Mucosa of rectum (tissue), 2 donors: ENCODE results near the gene RPGR.

ENCODE experiments used
- H3K27ac ChIP-seq, 2 donors: one replicate each; pipeline ENCODE4 v1.7.0; 2013; ENCODE audit warnings: inconsistent platforms in 2 of 2, low read depth in 2 of 2, low read length in 2 of 2
- H3K27me3 ChIP-seq, 2 donors: one replicate each; pipeline ENCODE4 v1.7.0; 2013; ENCODE audit warnings: low read length in 2 of 2; ENCODE audit not compliant: control insufficient read depth in 2 of 2, insufficient read depth in 2 of 2
- H3K36me3 ChIP-seq, 2 donors: one replicate each; pipeline ENCODE4 v1.7.0; 2013; ENCODE audit warnings: low read length in 2 of 2; ENCODE audit not compliant: control insufficient read depth in 2 of 2, insufficient read depth in 2 of 2
- H3K4me1 ChIP-seq, 2 donors: one replicate each; pipeline ENCODE4 v1.7.0; 2013; ENCODE audit warnings: low read length in 2 of 2, mild to moderate bottlenecking in 1 of 2; ENCODE audit not compliant: control insufficient read depth in 2 of 2, insufficient read depth in 2 of 2
- H3K4me3 ChIP-seq, 2 donors: one replicate each; pipeline ENCODE4 v1.7.0; 2013; ENCODE audit warnings: low read length in 2 of 2
- H3K9ac ChIP-seq, 2 donors: one replicate each; pipeline ENCODE4 v1.7.0; 2013; ENCODE audit warnings: low read length in 2 of 2, low read depth in 1 of 2, mild to moderate bottlenecking in 1 of 2
- H3K9me3 ChIP-seq, 2 donors: one replicate each; pipeline ENCODE4 v1.7.0; 2013; ENCODE audit warnings: low read length in 2 of 2; ENCODE audit not compliant: control insufficient read depth in 2 of 2
- donor health status: healthy.
- donor health status: Normal muscosa, but diverticular disease.

RPGR gene

DNA sequence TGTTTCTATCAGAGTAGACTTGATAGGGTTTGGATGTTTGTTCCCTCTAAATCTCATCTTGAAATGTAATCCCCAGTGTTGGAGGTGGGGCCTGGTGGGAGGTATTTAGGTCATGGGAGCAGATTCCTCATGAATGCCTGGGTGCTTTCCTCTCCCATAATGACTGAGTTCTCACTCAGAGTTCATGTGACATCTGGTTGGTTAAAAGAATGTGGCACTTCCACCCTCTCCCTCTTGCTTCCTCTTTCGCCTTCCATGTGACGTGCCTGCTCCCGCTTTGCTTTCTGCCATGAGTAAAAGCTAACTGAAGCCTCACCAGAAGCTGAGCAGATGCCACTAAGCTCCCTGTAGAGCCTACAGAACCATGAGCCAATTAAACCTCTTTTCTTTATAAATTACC lies 59.3 kb downstream of the RPGR start:
- Histone ChIP-seq H3K4me3 (no peak overlapping the region), H3K4me1 (no peaks in the 10 kb centered on the region), H3K9me3 (no peaks in the 10 kb centered on the region), H3K27ac (no peak overlapping the region), H3K9ac (no peak overlapping the region), H3K36me3 (no peaks in the 10 kb centered on the region), H3K27me3 (peaks cover 0 to 4% of the 10 kb centered on the region in 2 donors)

DNA sequence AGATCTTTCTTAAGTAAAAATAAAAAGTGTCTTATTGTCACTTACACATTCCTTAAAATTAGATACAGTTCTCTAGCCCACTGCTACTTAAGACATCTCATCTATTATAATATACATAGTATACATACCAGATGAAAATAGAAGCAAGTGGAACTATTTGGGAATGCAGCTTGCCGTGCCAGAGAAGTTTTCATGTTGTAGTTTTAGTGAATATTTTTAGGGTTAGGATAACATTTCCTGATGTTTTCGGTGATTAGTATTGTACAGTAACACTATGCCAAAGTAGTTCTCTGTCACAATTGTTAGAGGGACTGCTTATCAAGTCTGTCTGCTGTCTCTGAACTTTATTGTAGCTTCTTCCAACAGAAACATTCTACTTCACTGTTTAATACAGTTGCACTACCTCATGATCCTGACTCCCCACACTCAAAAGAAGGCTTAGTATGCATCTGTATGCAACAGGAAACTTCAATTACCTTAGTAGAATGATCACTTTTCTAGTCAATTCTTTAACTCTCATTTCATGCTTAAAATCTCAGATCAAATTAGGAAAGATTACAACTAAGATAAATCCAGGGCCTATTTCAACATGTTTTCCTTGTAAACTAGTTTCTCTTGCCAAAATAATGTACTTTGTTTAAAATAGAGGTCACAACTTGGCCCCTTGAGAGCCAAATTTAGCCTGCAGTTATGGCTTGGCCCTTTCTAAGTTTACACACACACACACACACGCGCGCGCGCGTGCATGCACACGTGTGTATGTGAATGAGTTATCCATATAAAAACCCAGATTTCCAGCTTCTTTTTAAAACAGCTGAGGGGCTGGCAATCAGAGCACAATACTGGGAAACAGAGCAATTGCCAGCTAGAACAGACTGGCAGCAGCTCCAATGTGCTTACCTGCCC lies 64.3 kb downstream of the RPGR start:
- Histone ChIP-seq H3K4me3 (no peak overlapping the region), H3K9me3 (no peaks in the 10 kb centered on the region), H3K27me3 (peaks cover 0 to 4% of the 10 kb centered on the region in 2 donors), H3K4me1 (no peaks in the 10 kb centered on the region), H3K36me3 (no peaks in the 10 kb centered on the region), H3K9ac (no peak overlapping the region), H3K27ac (no peak overlapping the region)

DNA sequence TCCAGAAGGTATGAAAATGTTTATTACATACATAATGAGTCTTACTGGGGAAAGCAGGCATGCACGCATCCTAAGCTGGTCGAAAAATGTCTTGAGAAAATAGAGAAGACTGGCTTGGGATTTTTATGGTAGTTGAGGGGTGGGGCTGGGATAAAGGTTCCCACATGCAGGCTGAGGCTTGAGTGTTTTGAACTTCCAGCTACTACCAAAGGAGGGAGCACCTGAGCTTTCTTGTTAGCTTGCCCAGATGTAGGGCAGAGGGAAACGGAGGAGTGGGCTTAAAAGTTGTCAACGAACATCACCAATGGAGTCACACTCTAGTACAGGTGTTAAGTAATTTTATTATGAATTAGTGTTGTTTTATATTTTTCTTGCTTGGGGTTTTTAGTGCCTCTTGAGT lies 67.1 kb downstream of the RPGR start:
- H3K27ac ChIP-seq: no peak overlapping the region
- no peaks in the 10 kb centered on the region for H3K36me3 ChIP-seq
- H3K9me3 ChIP-seq: no peaks in the 10 kb centered on the region
- H3K4me1 ChIP-seq: no peaks in the 10 kb centered on the region
- peaks cover 4 to 5% of the 10 kb centered on the region in 2 donors for H3K27me3 ChIP-seq
- H3K9ac ChIP-seq: no peak overlapping the region
- H3K4me3 ChIP-seq: no peak overlapping the region

DNA sequence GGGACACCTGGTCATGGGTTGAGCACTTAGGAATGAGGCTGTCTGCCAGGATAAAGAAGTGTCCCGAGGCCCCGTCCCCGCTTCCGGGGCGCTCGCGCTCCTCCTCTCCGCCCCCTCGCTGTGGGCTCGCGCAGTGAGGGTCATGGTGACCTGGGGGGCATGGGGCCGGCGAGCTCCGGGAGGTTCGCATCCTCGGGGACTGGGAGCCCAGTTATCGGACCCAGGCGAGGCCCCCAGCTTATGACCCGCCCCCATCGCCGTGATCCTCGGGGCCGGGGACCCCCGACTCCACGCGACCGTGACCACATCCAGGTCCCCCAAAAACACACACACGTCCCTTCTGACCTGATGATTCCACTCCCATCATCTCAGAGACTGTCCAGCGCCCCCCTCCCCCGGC lies 71.3 kb downstream of the RPGR start:
- Histone ChIP-seq H3K9me3 (no peaks in the 10 kb centered on the region), H3K27ac (no peak overlapping the region), H3K36me3 (no peaks in the 10 kb centered on the region), H3K4me1 (no peaks in the 10 kb centered on the region), H3K4me3 (no peak overlapping the region), H3K27me3 (peaks cover 4 to 5% of the 10 kb centered on the region in 2 donors), H3K9ac (no peak overlapping the region)

DNA sequence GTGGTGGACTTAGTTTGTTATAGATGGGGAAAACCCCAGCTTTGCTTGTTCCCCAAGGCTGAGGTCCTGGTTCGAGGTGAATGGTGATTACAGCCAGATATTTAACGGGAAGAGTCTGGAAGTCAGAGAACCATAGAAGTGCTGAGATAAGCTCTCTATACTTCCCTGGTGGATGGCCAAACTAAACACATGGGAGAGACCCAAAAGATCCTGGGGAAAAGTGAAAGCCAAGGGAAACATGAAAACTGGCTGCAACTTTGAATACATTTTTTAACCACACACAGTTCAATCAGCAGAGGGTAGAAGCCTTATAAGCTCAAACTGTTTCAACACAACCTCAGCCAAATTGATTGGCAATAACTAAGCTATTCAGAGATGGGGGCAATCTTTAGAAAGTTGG lies 77.3 kb downstream of the RPGR start:
- Histone ChIP-seq H3K9ac (no peak overlapping the region), H3K4me3 (no peak overlapping the region), H3K9me3 (no peaks in the 10 kb centered on the region), H3K27ac (no peak overlapping the region), H3K27me3 (peaks cover 4 to 6% of the 10 kb centered on the region in 2 donors), H3K36me3 (no peaks in the 10 kb centered on the region), H3K4me1 (no peaks in the 10 kb centered on the region)

DNA sequence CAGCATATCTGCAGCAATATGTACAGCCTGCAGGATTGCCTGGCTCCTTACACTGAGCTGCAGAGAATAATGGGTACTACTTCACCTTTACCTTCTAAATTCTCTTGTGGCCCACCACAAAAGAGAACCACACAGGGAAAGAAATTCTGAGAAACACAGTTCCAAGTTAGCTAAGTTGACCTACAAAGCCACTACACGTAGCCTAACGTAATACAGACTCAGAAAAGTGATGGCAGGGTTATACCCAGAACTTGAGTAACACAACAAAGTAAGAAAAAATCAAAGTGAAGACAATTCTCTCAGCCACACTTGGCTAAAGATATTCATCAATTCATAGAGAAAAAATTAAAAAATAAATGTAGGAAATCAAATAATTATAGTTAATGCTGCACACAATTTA lies 80.3 kb downstream of the RPGR start:
- Histone ChIP-seq H3K36me3 (no peaks in the 10 kb centered on the region), H3K9ac (no peak overlapping the region), H3K4me3 (no peak overlapping the region), H3K9me3 (no peaks in the 10 kb centered on the region), H3K27me3 (peaks cover 0 to 8% of the 10 kb centered on the region in 2 donors), H3K27ac (no peak overlapping the region), H3K4me1 (no peaks in the 10 kb centered on the region)

DNA sequence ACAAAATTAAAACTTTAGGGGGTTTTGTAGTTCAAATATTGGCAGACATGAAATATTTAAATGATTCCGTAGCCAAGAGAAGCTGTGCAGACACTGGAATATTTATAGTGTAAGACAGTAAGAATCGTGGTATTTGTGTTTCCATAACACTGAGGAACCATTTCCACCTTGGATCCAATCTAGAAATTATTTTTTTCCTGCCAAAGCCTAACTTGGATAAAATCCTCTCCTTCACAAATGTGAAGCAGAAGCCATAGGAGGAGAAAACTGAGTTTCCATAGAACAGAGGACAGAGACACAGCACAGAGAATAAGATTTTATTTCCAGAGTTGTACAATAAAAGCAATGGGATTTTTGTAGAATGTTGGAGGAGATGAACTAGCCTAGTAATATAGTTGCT lies 86.8 kb downstream of the RPGR start:
- H3K4me1 ChIP-seq: no peaks in the 10 kb centered on the region
- H3K4me3 ChIP-seq: no peak overlapping the region
- no peaks in the 10 kb centered on the region for H3K9me3 ChIP-seq
- no peak overlapping the region for H3K9ac ChIP-seq
- no peaks in the 10 kb centered on the region for H3K36me3 ChIP-seq
- no peak overlapping the region for H3K27ac ChIP-seq
- peaks cover 2 to 3% of the 10 kb centered on the region in 2 donors for H3K27me3 ChIP-seq

DNA sequence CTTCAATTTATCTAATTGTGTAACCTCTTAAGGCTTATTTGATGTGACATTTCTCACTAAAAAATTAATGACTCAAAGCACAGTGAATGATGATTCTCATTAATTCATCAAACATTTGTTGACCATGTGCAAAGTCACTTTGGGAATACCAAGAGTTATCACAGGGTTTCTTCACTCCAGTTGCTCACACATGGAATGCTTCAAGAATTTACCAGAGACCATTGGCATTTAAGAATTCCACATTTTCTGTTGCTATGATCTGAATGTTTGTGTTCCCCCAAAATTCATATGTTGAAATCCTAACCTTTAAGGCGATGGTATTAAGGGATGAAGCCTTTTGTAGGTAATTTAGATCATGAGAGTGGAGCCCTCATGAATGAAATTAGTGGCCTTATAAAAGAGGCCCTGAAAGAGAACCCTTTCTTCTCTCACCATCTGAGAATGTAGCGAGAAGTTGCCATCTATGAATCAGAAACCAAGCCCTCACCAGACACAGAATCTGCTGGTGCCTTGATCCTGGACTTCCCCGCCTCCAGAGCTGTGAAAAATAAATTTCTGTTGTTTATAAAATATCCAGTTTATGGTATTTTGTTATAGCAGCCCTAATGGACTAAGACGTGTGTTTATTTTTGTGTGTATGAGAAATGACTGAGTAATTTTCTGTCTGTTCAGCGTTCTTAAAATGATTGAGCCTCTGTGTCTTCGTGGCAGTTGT lies 90.3 kb downstream of the RPGR start:
- no peak overlapping the region for H3K4me3 ChIP-seq
- no peaks in the 10 kb centered on the region for H3K36me3 ChIP-seq
- H3K9ac ChIP-seq: no peak overlapping the region
- H3K4me1 ChIP-seq: no peaks in the 10 kb centered on the region
- no peak overlapping the region for H3K27ac ChIP-seq
- H3K9me3 ChIP-seq: no peaks in the 10 kb centered on the region
- H3K27me3 ChIP-seq: peaks cover 0 to 3% of the 10 kb centered on the region in 2 donors

DNA sequence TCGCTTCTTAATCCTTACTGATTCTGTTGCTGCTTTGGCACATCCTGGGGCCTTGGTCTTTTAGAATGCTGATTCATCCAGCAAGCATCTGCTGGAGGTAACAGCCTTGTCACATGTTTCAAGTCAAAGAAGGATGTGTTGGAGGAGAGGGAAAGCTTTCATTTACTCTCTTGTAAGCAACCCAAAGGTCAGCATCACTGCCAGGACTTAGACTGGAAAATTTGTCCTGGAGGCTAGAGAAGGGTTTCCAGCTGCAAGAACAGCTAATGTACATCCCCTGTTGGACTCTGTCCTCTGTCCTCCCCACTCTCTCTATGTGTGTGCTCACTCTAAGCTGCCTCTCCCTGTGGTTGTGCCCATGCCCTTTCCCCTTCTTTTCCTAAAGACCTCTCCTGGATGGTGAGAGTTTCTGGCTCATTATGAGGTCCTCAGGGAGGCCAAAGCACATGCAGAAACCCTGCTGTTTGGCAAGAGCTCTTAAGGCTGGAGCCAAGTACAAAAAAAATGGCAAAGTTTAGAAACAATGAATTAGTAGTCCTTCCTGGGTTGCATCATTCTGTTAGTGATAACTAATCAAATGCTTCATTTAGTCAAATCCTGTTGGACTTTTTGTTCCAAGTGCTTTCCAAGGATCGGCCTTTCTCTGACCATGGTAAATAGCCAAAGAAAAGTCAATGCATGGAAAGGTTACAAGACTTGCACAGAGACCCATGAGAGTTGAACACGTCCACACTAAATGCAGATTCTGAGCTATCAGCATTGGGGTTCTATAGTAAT lies 93.2 kb downstream of the RPGR start:
- no peaks in the 10 kb centered on the region for H3K9me3 ChIP-seq
- no peaks in the 10 kb centered on the region for H3K4me1 ChIP-seq
- H3K36me3 ChIP-seq: no peaks in the 10 kb centered on the region
- H3K27me3 ChIP-seq: no peaks in the 10 kb centered on the region
- no peak overlapping the region for H3K9ac ChIP-seq
- H3K4me3 ChIP-seq: no peak overlapping the region
- no peak overlapping the region for H3K27ac ChIP-seq
